Measurements from ENCODE around the gene PCAT7.
"Not testable (repeated sequence)": the region's sequence is repeated elsewhere in the genome, so short reads cannot be mapped to it uniquely, and the experiment has no call there.

GRCh38 chr9:94592683-94593082 is 37.8 kb downstream of the PCAT7 start:
- TF ChIP-seq CTCF (IDR thresholded peaks at IDR 0.05); POLR2A (IDR thresholded peaks at IDR 0.05); POLR2AphosphoS5 (IDR thresholded peaks at IDR 0.05); EP300 (IDR thresholded peaks at IDR 0.05; ENCODE audit: low read depth): not testable (repeated sequence)

Measured in transverse colon (tissue), 4 donors.